ENCODE results near the gene NOBOX.
A peak's percentile ranks its signal among the peaks of the same experiment; 100 is the strongest.
"Not testable (repeated sequence)": the region's sequence is repeated elsewhere in the genome, so short reads cannot be mapped to it uniquely, and the experiment has no call there.

NOBOX gene

GRCh38 chr7:144391823-144392255 lies 11.7 kb downstream of the NOBOX start:
- DNase-seq (ENCODE audit: low read depth): peak; percentile 26

- DNase-seq (ENCODE audit: low read depth): no peak
Observed at GRCh38 chr7:144391014-144391413, 12.5 kb downstream of the NOBOX start.

- DNase-seq (ENCODE audit: low read depth): no peak
Observed at GRCh38 chr7:144390481-144390880, 13.0 kb downstream of the NOBOX start.

GRCh38 chr7:144388950-144389349 lies 14.5 kb downstream of the NOBOX start:
- DNase-seq (ENCODE audit: low read depth): no peak

GRCh38 chr7:144386741-144387140 lies 16.8 kb downstream of the NOBOX start:
- no peak for DNase-seq (ENCODE audit: low read depth)

- no peak for DNase-seq (ENCODE audit: low read depth)
Observed at GRCh38 chr7:144384555-144385245, 18.8 kb downstream of the NOBOX start.

GRCh38 chr7:144384071-144384470 lies 19.4 kb downstream of the NOBOX start:
- DNase-seq (ENCODE audit: low read depth): no peak

- DNase-seq (ENCODE audit: low read depth): no peak
Observed at GRCh38 chr7:144379776-144380384, 23.6 kb downstream of the NOBOX start.

GRCh38 chr7:144378651-144379050 lies 24.8 kb downstream of the NOBOX start:
- DNase-seq (ENCODE audit: low read depth): no peak

GRCh38 chr7:144369221-144369620 lies 34.3 kb downstream of the NOBOX start:
- not testable (repeated sequence) for DNase-seq (ENCODE audit: low read depth)

- not testable (repeated sequence) for DNase-seq (ENCODE audit: low read depth)
Observed at GRCh38 chr7:144367250-144367649, 36.2 kb downstream of the NOBOX start.

- DNase-seq (ENCODE audit: low read depth): not testable (repeated sequence)
Observed at GRCh38 chr7:144365523-144365922, 38.0 kb downstream of the NOBOX start.

- not testable (repeated sequence) for DNase-seq (ENCODE audit: low read depth)
Observed at GRCh38 chr7:144362061-144362460, 41.4 kb downstream of the NOBOX start.

- DNase-seq (ENCODE audit: low read depth): not testable (repeated sequence)
Observed at GRCh38 chr7:144356860-144357259, 46.6 kb downstream of the NOBOX start.

GRCh38 chr7:144356185-144356584 lies 47.3 kb downstream of the NOBOX start:
- not testable (repeated sequence) for DNase-seq (ENCODE audit: low read depth)

- DNase-seq (ENCODE audit: low read depth): not testable (repeated sequence)
Observed at GRCh38 chr7:144355176-144355822, 48.2 kb downstream of the NOBOX start, which contains the start of gene ARHGEF5. TSS of gene ARHGEF5 (plus strand) at chr7:144355402. CDS start at chr7:144362670, 7,268 bp downstream.

GRCh38 chr7:144351667-144352066 lies 51.8 kb downstream of the NOBOX start:
- not testable (repeated sequence) for DNase-seq (ENCODE audit: low read depth)

GRCh38 chr7:144348625-144349024 lies 54.9 kb downstream of the NOBOX start:
- DNase-seq (ENCODE audit: low read depth): not testable (repeated sequence)
